Measurements from ENCODE around the gene PPP6R3. TPM values are rescaled to one million over a fixed set of nuclear protein-coding genes. Genes with fewer than 3 reads are reported as not detected.
"Not testable (repeated sequence)": the region's sequence is repeated elsewhere in the genome, so short reads cannot be mapped to it uniquely, and the experiment has no call there.

The PPP6R3 gene
- total and polyA plus RNA-seq, 2 experiments from 2014 or later = 41.9 to 118 TPM

DNA sequence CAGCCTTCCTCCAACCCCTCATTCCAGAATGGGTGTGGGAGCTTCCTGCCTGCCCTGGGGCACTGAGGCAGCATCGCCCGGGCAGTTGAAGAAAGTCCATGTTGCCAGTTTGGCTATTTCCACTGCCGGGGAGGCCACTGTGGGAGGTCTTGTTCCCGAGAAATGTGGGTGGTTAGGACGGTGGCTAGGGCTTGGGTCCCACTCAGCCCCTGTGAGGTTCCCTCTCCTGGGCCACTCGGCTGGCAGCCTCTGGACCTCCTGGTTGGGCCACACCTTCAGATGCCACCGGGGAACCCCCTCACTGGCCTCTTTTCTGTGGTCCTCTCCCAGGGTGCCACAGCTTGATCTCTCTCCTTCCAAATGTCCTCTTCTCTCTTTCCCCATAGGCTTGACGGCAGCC is 5.1 kb upstream of the PPP6R3 start:
- TF ChIP-seq, protein P1, sequence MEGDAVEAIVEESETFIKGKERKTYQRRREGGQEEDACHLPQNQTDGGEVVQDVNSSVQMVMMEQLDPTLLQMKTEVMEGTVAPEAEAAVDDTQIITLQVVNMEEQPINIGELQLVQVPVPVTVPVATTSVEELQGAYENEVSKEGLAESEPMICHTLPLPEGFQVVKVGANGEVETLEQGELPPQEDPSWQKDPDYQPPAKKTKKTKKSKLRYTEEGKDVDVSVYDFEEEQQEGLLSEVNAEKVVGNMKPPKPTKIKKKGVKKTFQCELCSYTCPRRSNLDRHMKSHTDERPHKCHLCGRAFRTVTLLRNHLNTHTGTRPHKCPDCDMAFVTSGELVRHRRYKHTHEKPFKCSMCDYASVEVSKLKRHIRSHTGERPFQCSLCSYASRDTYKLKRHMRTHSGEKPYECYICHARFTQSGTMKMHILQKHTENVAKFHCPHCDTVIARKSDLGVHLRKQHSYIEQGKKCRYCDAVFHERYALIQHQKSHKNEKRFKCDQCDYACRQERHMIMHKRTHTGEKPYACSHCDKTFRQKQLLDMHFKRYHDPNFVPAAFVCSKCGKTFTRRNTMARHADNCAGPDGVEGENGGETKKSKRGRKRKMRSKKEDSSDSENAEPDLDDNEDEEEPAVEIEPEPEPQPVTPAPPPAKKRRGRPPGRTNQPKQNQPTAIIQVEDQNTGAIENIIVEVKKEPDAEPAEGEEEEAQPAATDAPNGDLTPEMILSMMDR (IDR thresholded peaks at IDR 0.05; ENCODE audit: low read depth, low read length) = no peak
- H3K4me3 ChIP-seq = no peak overlapping the region
- no peaks in the 10 kb centered on the region for H3K9me3 ChIP-seq (ENCODE audit: low read depth)
- H3K4me1 ChIP-seq (ENCODE audit: low read depth) = no peaks in the 10 kb centered on the region
- H3K27ac ChIP-seq = no peak overlapping the region
- no peaks in the 10 kb centered on the region for H3K36me3 ChIP-seq
- no peak for DNase-seq (ENCODE audit: low read depth in 1 of 2, low spot score in 1 of 2)
- H3K27me3 ChIP-seq = no peaks in the 10 kb centered on the region

DNA sequence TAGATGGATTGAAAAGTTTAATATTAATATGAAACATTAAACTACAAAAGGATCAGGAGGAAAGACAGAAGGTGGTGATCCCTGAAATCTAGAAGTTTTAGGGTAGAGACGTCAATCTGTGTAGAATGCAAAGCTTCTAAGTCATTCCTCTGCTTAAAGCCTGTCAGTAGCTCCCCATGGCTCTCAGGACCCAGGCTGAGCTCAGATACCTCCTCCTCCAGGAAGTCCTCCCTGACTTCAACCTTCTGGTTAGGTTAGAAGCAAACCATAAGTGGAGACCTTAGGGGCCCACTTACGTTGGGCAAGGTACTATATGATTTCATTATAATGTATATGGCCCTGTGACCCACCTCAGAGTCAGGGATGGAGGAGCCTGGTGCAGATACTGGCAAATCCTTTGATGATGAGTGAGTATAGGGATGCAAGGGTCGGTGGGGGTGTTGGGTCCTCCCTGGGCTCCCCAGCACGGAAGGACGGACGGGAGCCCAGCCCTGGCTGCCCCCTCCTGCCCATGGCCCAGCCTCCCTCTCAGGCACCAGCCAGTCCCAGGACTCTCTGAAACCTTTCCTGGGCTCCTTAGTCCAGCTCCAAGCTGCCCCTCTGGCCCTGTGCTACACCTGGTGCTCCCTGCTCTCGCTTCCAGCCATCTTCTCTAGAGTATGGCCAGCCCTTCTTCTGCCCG is 3.2 kb upstream of the PPP6R3 start:
- DNase-seq (ENCODE audit: low read depth in 1 of 2, low spot score in 1 of 2) = no peak
- H3K27ac ChIP-seq = no peak overlapping the region
- no peak overlapping the region for H3K4me3 ChIP-seq
- TF ChIP-seq, protein P1 (IDR thresholded peaks at IDR 0.05; ENCODE audit: low read depth, low read length) = no peak
- H3K9me3 ChIP-seq (ENCODE audit: low read depth) = no peaks in the 10 kb centered on the region
- H3K27me3 ChIP-seq = no peaks in the 10 kb centered on the region
- H3K4me1 ChIP-seq (ENCODE audit: low read depth) = peaks cover 6% of the 10 kb centered on the region
- no peaks in the 10 kb centered on the region for H3K36me3 ChIP-seq

DNA sequence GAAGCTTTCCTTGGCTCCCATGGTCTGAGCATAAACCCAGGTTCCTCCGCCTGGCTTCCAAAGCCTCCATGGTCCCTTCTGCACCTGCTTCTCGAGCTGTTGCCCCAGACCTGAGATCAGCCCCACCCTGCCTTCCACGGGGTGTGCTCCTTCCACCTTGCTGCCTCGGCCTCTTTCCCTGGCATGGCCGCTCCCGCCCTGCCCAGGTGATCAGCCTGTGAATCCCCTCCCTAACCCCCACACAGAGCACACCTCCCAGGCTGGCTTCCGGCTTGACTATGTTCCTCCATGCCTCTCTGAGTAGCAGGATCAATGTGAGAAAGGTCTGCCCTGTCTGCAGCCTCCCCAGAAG is 2.7 kb upstream of the PPP6R3 start:
- H3K4me3 ChIP-seq = no peak overlapping the region
- H3K27me3 ChIP-seq = no peaks in the 10 kb centered on the region
- no peaks in the 10 kb centered on the region for H3K9me3 ChIP-seq (ENCODE audit: low read depth)
- H3K4me1 ChIP-seq (ENCODE audit: low read depth) = peaks cover 12% of the 10 kb centered on the region
- TF ChIP-seq, protein P1 (IDR thresholded peaks at IDR 0.05; ENCODE audit: low read depth, low read length) = no peak
- no peaks in the 10 kb centered on the region for H3K36me3 ChIP-seq
- H3K27ac ChIP-seq = no peak overlapping the region
- DNase-seq (ENCODE audit: low read depth in 1 of 2, low spot score in 1 of 2) = no peak

- H3K27me3 ChIP-seq; H3K4me3 ChIP-seq; H3K36me3 ChIP-seq; H3K9me3 ChIP-seq (ENCODE audit: low read depth); DNase-seq (ENCODE audit: low read depth in 1 of 2, low spot score in 1 of 2); H3K27ac ChIP-seq: not testable (repeated sequence)
- peaks cover 16% of the 10 kb centered on the region for H3K4me1 ChIP-seq (ENCODE audit: low read depth)
Observed at GRCh38 chr11:68458340-68458739, 2.2 kb upstream of the PPP6R3 start.

- TF ChIP-seq, protein P1 (IDR thresholded peaks at IDR 0.05; ENCODE audit: low read depth, low read length) = no peak
- Histone ChIP-seq H3K27ac (peak overlapping the region; percentile 97), H3K36me3 (no peaks in the 10 kb centered on the region), H3K4me3 (peak overlapping the region; percentile 48), H3K27me3 (no peaks in the 10 kb centered on the region), H3K9me3 (ENCODE audit: low read depth) (no peaks in the 10 kb centered on the region), H3K4me1 (ENCODE audit: low read depth) (peaks cover 17% of the 10 kb centered on the region)
- DNase-seq (ENCODE audit: low read depth in 1 of 2, low spot score in 1 of 2) = peak; percentile 100
Observed at GRCh38 chr11:68459886-68460740, 439 bp upstream of the PPP6R3 start.

DNA sequence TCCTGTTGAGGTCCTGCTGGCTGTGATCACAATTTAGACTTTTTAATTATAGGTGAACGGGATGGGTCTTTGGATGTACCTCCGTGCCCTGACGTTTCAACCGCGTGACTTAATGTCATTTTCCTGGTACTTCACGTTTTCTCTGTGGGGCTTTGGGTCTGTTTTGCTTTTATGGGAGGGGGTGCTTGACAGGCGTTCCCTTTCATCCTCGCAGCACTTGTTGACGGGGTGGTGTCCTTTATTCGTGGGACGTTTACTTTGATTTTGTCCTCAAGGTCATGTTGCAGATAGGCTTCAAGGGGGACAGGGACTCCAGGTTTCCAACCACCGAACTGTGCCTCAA is 994 bp downstream of the PPP6R3 start:
- H3K4me3 ChIP-seq = peak overlapping the region; percentile 48
- TF ChIP-seq, protein P1 (IDR thresholded peaks at IDR 0.05; ENCODE audit: low read depth, low read length) = no peak
- H3K27me3 ChIP-seq = no peaks in the 10 kb centered on the region
- no peak for DNase-seq (ENCODE audit: low read depth in 1 of 2, low spot score in 1 of 2)
- no peaks in the 10 kb centered on the region for H3K9me3 ChIP-seq (ENCODE audit: low read depth)
- peak overlapping the region; percentile 97 for H3K27ac ChIP-seq
- H3K4me1 ChIP-seq (ENCODE audit: low read depth) = peaks cover 28% of the 10 kb centered on the region
- H3K36me3 ChIP-seq = no peaks in the 10 kb centered on the region

All from cardiac muscle cell (in vitro differentiated cells and primary cell).